Stimulated activated CD4-positive, alpha-beta T cell treated with anti-CD3 and anti-CD28 coated beads, Interleukin-4, amount 100 ng/mL, for 48 hours (primary cell): ENCODE results near the gene ORAI2.
"Not testable (repeated sequence)": the region's sequence is repeated elsewhere in the genome, so short reads cannot be mapped to it uniquely, and the experiment has no call there.

Experiments used
- DNase-seq, 2 donors: peaks; one replicate each; pipeline ENCODE4 v3.0.0-alpha.2; 2020; ENCODE audit warnings: low read depth in 2 of 2

The ORAI2 gene

GRCh38 chr7:102469351-102469971 lies 36.1 kb downstream of the ORAI2 start:
- DNase-seq, result no peak

- DNase-seq, result no peak
Measured at GRCh38 chr7:102469972-102470825, 36.8 kb downstream of the ORAI2 start.

GRCh38 chr7:102471791-102472125 lies 38.4 kb downstream of the ORAI2 start:
- DNase-seq, result no peak

- DNase-seq, result no peak
Measured at GRCh38 chr7:102472126-102473041, 39.0 kb downstream of the ORAI2 start.

GRCh38 chr7:102473271-102473991 lies 40.1 kb downstream of the ORAI2 start:
- no peak for DNase-seq

GRCh38 chr7:102474116-102474515 lies 40.7 kb downstream of the ORAI2 start:
- DNase-seq, result not testable (repeated sequence)

GRCh38 chr7:102474736-102475435 lies 41.5 kb downstream of the ORAI2 start:
- DNase-seq, result not testable (repeated sequence)

GRCh38 chr7:102478314-102479208 lies 45.2 kb downstream of the ORAI2 start, which contains the start of gene POLR2J:
Gene POLR2J (minus strand): TSS chr7:102478922. CDS start chr7:102478860, 62 bp downstream.
- DNase-seq, result peak; percentile 75 to 82

- DNase-seq, result not testable (repeated sequence)
Measured at GRCh38 chr7:102479209-102479584, 45.8 kb downstream of the ORAI2 start.

- DNase-seq, result not testable (repeated sequence)
Measured at GRCh38 chr7:102479982-102480637, 46.7 kb downstream of the ORAI2 start.

GRCh38 chr7:102481962-102482361 lies 48.6 kb downstream of the ORAI2 start:
- not testable (repeated sequence) for DNase-seq

GRCh38 chr7:102484317-102484716 lies 50.9 kb downstream of the ORAI2 start:
- DNase-seq, result not testable (repeated sequence)

- peak; percentile 55 to 74 for DNase-seq
Measured at GRCh38 chr7:102490529-102491075, 57.2 kb downstream of the ORAI2 start.

GRCh38 chr7:102493220-102493935 lies 60.0 kb downstream of the ORAI2 start:
- not testable (repeated sequence) for DNase-seq

GRCh38 chr7:102494026-102494425 lies 60.7 kb downstream of the ORAI2 start:
- not testable (repeated sequence) for DNase-seq

- not testable (repeated sequence) for DNase-seq
Measured at GRCh38 chr7:102494473-102495149, 61.2 kb downstream of the ORAI2 start.

- DNase-seq, result not testable (repeated sequence)
Measured at GRCh38 chr7:102496861-102497260, 63.5 kb downstream of the ORAI2 start.
